H9 (cell line): Measurements from ENCODE around the gene SMYD1. TPM values are rescaled to one million over a fixed set of nuclear protein-coding genes. Genes with fewer than 3 reads are reported as not detected.

ENCODE experiments used
- DNase-seq: peaks from one replicate; pipeline ENCODE4 v3.0.0-alpha.2; 2017
- H2AFZ ChIP-seq: one replicate; pipeline ENCODE4 v1.6.1; 2013; ENCODE audit warnings: mild to moderate bottlenecking, low read length, control low read depth, moderate library complexity
- H2AK5ac ChIP-seq: 2 replicates; pipeline ENCODE4 v1.6.1; 2013; ENCODE audit warnings: low read length, control low read depth, mixed read lengths; ENCODE audit not compliant: insufficient read length
- H2BK120ac ChIP-seq: one replicate; pipeline ENCODE4 v1.6.1; 2013; ENCODE audit warnings: low read depth, mild to moderate bottlenecking, low read length, control low read depth, inconsistent platforms; ENCODE audit not compliant: poor library complexity, severe bottlenecking
- H2BK12ac ChIP-seq: 2 replicates; pipeline ENCODE4 v1.6.1; 2013; ENCODE audit warnings: low read length, control low read depth, mixed read lengths, low read depth; ENCODE audit not compliant: insufficient read length
- H2BK15ac ChIP-seq: 2 replicates; pipeline ENCODE4 v1.6.1; 2013; ENCODE audit warnings: low read depth, low read length, control low read depth
- H2BK20ac ChIP-seq: one replicate; pipeline ENCODE4 v1.6.1; 2013; ENCODE audit warnings: low read depth, mild to moderate bottlenecking, low read length, control low read depth, inconsistent platforms; ENCODE audit not compliant: poor library complexity, severe bottlenecking
- H2BK5ac ChIP-seq: 2 replicates; pipeline ENCODE4 v1.6.1; 2013; ENCODE audit warnings: low read length, control low read depth, mixed read lengths; ENCODE audit not compliant: insufficient read length
- H3K14ac ChIP-seq: 2 replicates; pipeline ENCODE4 v1.6.1; 2013; ENCODE audit warnings: low read length, control low read depth; ENCODE audit not compliant: insufficient read depth
- H3K18ac ChIP-seq: 2 replicates; pipeline ENCODE4 v1.6.1; 2013; ENCODE audit warnings: low read depth, mild to moderate bottlenecking, mixed read lengths, low read length, control low read depth; ENCODE audit not compliant: insufficient read length
- H3K23ac ChIP-seq: 2 replicates; pipeline ENCODE4 v1.6.1; 2013; ENCODE audit warnings: low read length, control low read depth, mixed read lengths, low read depth; ENCODE audit not compliant: insufficient read length
- H3K23me2 ChIP-seq: 2 replicates; pipeline ENCODE4 v1.6.1; 2013; ENCODE audit warnings: low read depth, mild to moderate bottlenecking, mixed read lengths, low read length, control low read depth; ENCODE audit not compliant: insufficient read length, poor library complexity, severe bottlenecking
- H3K27ac ChIP-seq: 2 replicates; pipeline ENCODE4 v1.5.1; 2013; ENCODE audit warnings: low read length, control low read depth, mixed read lengths, low read depth; ENCODE audit not compliant: insufficient read length
- H3K27me3 ChIP-seq: 2 replicates; pipeline ENCODE4 v1.6.1; 2013; ENCODE audit warnings: low read length, control low read depth, inconsistent platforms; ENCODE audit not compliant: insufficient read depth
- H3K4ac ChIP-seq: 2 replicates; pipeline ENCODE4 v1.6.1; 2013; ENCODE audit warnings: low read depth, mild to moderate bottlenecking, control low read depth, inconsistent platforms, low read length, moderate library complexity
- H3K4me1 ChIP-seq: 2 replicates; pipeline ENCODE4 v1.6.1; 2013; ENCODE audit warnings: low read length, control low read depth, inconsistent platforms; ENCODE audit not compliant: insufficient read depth
- H3K4me2 ChIP-seq: 2 replicates; pipeline ENCODE4 v1.6.1; 2013; ENCODE audit warnings: low read length, control low read depth, mixed read lengths; ENCODE audit not compliant: insufficient read length, insufficient read depth
- H3K56ac ChIP-seq: 2 replicates; pipeline ENCODE4 v1.6.1; 2013; ENCODE audit warnings: low read depth, mild to moderate bottlenecking, mixed read lengths, low read length, control low read depth; ENCODE audit not compliant: insufficient read length
- H3K79me1 ChIP-seq: 2 replicates; pipeline ENCODE4 v1.6.1; 2013; ENCODE audit warnings: low read depth, mild to moderate bottlenecking, moderate library complexity, low read length, control low read depth, inconsistent platforms; ENCODE audit not compliant: insufficient read depth, poor library complexity, severe bottlenecking
- H3K79me2 ChIP-seq: 2 replicates; pipeline ENCODE4 v1.6.1; 2013; ENCODE audit warnings: low read length, control low read depth, inconsistent platforms; ENCODE audit not compliant: insufficient read depth
- H3K9ac ChIP-seq: 2 replicates; pipeline ENCODE4 v1.6.1; 2013; ENCODE audit warnings: low read length, control low read depth, mixed read lengths; ENCODE audit not compliant: insufficient read length; ENCODE audit errors: extremely low read depth
- H3K9me3 ChIP-seq: one replicate; pipeline ENCODE4 v1.6.1; 2013; ENCODE audit warnings: low read depth, low read length, inconsistent platforms; ENCODE audit not compliant: control insufficient read depth
- H3T11ph ChIP-seq: one replicate; pipeline ENCODE4 v1.6.1; 2013; ENCODE audit warnings: mild to moderate bottlenecking, low read length, control low read depth, inconsistent platforms
- H4K20me1 ChIP-seq: one replicate; pipeline ENCODE4 v1.6.1; 2013; ENCODE audit not compliant: control insufficient read depth, insufficient read length, insufficient read depth
- H4K5ac ChIP-seq: 2 replicates; pipeline ENCODE4 v1.6.1; 2013; ENCODE audit warnings: low read depth, mild to moderate bottlenecking, mixed read lengths, low read length, control low read depth; ENCODE audit not compliant: insufficient read length
- H4K8ac ChIP-seq: replicated peaks from 2 replicates; pipeline ENCODE4 v1.6.1; 2013; ENCODE audit warnings: low read length, control low read depth, mixed read lengths, low read depth; ENCODE audit not compliant: insufficient read length
- H4K91ac ChIP-seq: 2 replicates; pipeline ENCODE4 v1.6.1; 2013; ENCODE audit warnings: low read depth, mild to moderate bottlenecking, moderate library complexity, mixed read lengths, low read length, control low read depth; ENCODE audit not compliant: insufficient read length
- H3K27ac Mint-ChIP-seq, 3 experiments: 2 replicates in 2 of 3; 3 replicates in 1 of 3; pipeline ENCODE4 v1.8.0; 2020 to 2021; ENCODE audit warnings: mixed read lengths in 3 of 3, mild to moderate bottlenecking in 1 of 3, moderate library complexity in 1 of 3
- H3K27me3 Mint-ChIP-seq: 2 replicates; pipeline ENCODE4 v1.8.0; 2021; ENCODE audit warnings: low read depth, mild to moderate bottlenecking, moderate library complexity, mixed read lengths
- H3K36me3 Mint-ChIP-seq, 3 experiments: 2 replicates in 2 of 3; 3 replicates in 1 of 3; pipeline ENCODE4 v1.8.0; 2020 to 2021; ENCODE audit warnings: low read depth in 3 of 3, mixed read lengths in 3 of 3; ENCODE audit not compliant: insufficient read depth in 1 of 3
- H3K4me1 Mint-ChIP-seq, 2 experiments: 2 replicates each; pipeline ENCODE4 v1.8.0; 2020; ENCODE audit warnings: mixed read lengths in 2 of 2
- H3K4me3 Mint-ChIP-seq, 2 experiments: 2 replicates in 1 of 2; 3 replicates in 1 of 2; pipeline ENCODE4 v1.8.0; 2020 to 2021; ENCODE audit warnings: mild to moderate bottlenecking in 2 of 2, mixed read lengths in 2 of 2, moderate library complexity in 1 of 2
- H3K9me3 Mint-ChIP-seq, 2 experiments: 2 replicates in 1 of 2; 3 replicates in 1 of 2; pipeline ENCODE4 v1.8.0; 2020; ENCODE audit warnings: mild to moderate bottlenecking in 2 of 2, mixed read lengths in 2 of 2, moderate library complexity in 1 of 2
- CTCF ChIP-seq: fragments of 200-600 bp; sonication (generic); conservative IDR thresholded peaks from 3 replicates; pipeline ENCODE4 v1.8.0; 2021; ENCODE audit warnings: antibody characterized with exemption, mild to moderate bottlenecking
- WGBS: extraction: QIAGEN DNeasy Blood & Tissue Kit; methylation state at CpG from one replicate; pipeline ENCODE4 v1.1.7; 2013; ENCODE audit warnings: missing lambda C conversion rate, low lambda C conversion rate, mixed read lengths; ENCODE audit not compliant: insufficient read length; ENCODE audit errors: extremely low coverage; 5-methylcytosine and 5-hydroxymethylcytosine counted together
- total RNA-seq: library from RNA; stranded (reverse); gene quantifications from 2 replicates; pipeline ENCODE4 v1.2.1, GENCODE V29; 2021

The SMYD1 gene
- total RNA-seq, 1 experiment from 2014 or later, result not detected

- Histone ChIP-seq H2BK5ac (no peak overlapping the region), H2AK5ac (no peak overlapping the region), H3K4me1 (peaks cover 9% of the 10 kb centered on the region), H2BK120ac (no peak overlapping the region), H3K23ac (no peak overlapping the region), H2BK15ac (no peak overlapping the region), H3K9me3 (no peaks in the 10 kb centered on the region), H2BK20ac (no peak overlapping the region), H3K27ac (no peak overlapping the region), H3K23me2 (no peaks in the 10 kb centered on the region), H4K20me1 (no peaks in the 10 kb centered on the region), H3K27me3 (no peaks in the 10 kb centered on the region; the same call in 1 of the 2 replicates), H4K91ac (no peak overlapping the region), H3K56ac (no peak overlapping the region), H3K79me1 (no peaks in the 10 kb centered on the region), H3K4me2 (no peak overlapping the region), H3T11ph (no peak overlapping the region), H4K5ac (no peak overlapping the region), H2AFZ (no peak overlapping the region), H3K79me2 (no peaks in the 10 kb centered on the region), H2BK12ac (no peak overlapping the region), H3K14ac (no peak overlapping the region), H3K9ac (no peak overlapping the region), H4K8ac (no peak overlapping the region), H3K18ac (no peak overlapping the region), H3K4ac (no peak overlapping the region)
- Mint-ChIP-seq H3K36me3 (no peaks in the 10 kb centered on the region), H3K9me3 (no peaks in the 10 kb centered on the region; a peak in 1 of 5 replicates), H3K4me1 (peaks cover 20 to 21% of the 10 kb centered on the region in 2 experiments), H3K27me3 (no peaks in the 10 kb centered on the region; the same call in none of the 2 replicates), H3K4me3 (no peak overlapping the region), H3K27ac (peak overlapping the region in 2 of 3 experiments; percentile 53 to 74; a peak in 3 of 7 replicates)
- TF ChIP-seq CTCF, result no peak
- no CpG with 5 or more reads among the region's 4 CpGs for WGBS
- no peak for DNase-seq
Measured at GRCh38 chr2:88081924-88082608, 14.4 kb downstream of the SMYD1 start.
